ENCODE measurements around the gene PTPRA.
"Not testable (repeated sequence)": the region's sequence is repeated elsewhere in the genome, so short reads cannot be mapped to it uniquely, and the experiment has no call there.

The PTPRA gene

DNA sequence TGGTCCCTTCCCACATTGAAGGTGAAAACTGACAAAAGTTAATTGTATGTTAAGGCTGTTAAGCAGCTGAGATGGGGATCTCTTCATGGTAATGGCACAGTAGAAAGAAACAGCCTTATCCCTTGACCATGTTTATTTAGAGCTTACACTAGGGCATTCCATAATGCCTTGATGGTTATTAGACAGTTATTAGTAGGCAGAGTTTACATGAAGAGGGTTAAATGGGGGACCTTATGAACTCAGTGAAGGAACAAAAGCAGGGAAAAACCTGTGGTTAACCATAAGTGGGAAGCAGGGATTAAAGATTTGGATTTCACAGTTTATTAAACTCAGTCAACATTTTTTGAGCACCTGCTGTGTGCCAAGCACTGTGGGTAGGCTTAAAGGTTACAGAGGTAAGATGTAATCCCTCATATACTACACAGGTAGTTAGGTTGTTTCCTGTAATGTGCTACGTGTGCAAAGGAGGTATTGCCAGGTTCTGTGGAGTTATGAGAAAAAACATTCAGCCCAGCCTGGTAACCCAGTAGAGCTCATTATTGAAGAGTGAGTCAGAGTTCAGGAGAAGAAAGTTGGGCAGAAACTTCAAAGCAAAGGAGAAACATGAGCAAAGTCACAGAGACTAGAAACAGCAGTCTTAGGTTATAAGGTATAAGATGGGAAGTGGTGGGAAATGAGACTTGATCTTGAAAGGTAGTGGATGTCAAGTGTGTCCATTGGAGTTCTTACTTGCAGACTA is 137.9 kb downstream of the PTPRA start:
- DNase-seq, result no peak

- DNase-seq, result no peak
These were observed 138.5 kb downstream of the PTPRA start for GRCh38 chr20:3011752-3012151.

- DNase-seq, result no peak
These were observed 140.5 kb downstream of the PTPRA start for GRCh38 chr20:3013771-3014170.

DNA sequence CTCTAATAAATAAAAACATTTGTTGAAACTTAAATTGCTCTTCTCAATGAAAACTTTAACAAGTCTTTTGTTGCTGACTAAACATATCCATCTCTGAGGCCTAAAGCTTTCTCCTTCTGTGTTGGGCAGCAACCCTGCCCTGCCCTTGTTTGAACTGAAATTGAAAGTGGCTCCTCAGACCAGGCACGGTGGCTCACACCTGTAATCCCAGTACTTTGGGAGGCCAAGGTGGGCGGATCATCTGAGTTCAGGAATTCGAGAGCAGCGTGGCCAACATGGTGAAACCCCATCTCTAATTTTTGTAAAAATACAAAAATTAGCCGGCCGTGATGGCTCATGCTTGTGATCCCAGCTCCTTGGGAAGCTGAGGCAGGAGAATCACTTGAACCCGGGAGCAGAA is 140.9 kb downstream of the PTPRA start:
- no peak for DNase-seq

- no peak for DNase-seq
These were observed 141.4 kb downstream of the PTPRA start for GRCh38 chr20:3014662-3015061.

DNA sequence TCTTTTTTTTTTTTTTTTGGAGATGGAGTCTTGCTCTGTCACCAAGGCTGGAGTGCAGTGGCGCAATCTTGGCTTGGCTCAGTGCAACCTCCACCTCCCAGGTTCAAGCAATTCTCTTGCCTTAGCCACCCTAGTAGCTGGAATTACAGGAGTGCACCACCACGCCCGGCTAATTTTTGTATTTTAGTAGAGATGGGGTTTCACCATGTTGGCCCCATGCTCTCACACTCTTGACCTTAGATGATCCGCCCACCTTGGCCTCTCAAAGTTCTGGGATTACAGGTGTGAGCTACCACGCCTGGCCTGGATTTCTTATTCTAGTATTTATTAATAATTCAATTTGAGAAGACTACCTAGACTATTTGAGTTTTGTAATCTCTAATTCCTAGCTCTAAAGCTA is 142.0 kb downstream of the PTPRA start:
- not testable (repeated sequence) for DNase-seq

GRCh38 chr20:3021327-3021726 is 148.0 kb downstream of the PTPRA start:
- DNase-seq, result no peak

GRCh38 chr20:3021777-3022176 is 148.5 kb downstream of the PTPRA start:
- no peak for DNase-seq

- DNase-seq, result not testable (repeated sequence)
These were observed 149.5 kb downstream of the PTPRA start for GRCh38 chr20:3022559-3023490.

DNA sequence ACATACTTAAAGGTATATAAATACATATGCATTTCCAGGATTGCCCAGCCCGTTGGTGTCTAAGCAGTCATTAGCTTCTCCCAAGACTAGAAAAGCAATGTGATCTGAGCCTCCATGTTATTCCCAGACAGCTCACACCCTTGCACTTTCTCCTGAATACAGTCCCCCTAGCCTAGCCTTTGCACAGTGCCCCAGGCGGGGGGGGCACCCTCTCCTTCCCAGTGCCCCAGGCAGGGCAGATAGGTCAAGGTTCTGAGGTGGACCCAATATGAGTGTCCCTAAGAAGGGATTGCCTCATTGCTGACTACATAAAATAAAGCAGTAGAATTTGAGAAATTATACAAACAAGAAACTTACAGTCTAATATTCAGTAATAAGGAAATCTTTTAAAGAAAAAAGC is 154.7 kb downstream of the PTPRA start:
- DNase-seq, result no peak

DNA sequence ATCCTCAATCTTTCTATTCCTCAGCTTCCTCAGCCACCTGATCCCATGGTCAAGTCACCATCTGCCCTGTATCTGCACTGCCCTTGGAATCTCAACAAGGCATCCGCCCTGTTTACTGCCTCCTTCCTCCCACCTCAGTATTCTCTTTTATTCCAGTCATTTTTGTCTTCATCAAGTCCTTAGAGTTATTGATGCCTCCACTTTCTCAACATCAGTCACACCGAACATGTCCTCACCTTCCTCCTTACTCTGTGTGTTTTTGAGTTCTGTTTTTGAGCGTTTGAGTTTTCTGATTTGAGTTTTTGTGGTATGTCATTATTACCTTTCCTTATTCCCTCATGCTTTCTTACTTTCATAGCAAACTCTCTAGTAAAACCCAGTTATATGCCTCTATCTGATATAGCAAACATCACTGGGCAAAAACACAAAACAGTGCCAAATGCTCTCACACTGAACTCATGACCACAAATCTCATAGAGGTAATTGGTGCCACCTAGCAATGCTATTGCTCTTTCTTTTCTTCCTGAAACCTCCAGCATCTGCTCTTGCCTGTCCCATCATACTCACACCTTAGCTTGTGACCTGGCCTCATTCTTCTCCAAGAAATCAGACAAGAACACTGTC is 158.4 kb downstream of the PTPRA start:
- DNase-seq, result no peak

- no peak for DNase-seq
These were observed 159.3 kb downstream of the PTPRA start for GRCh38 chr20:3032624-3033023.

GRCh38 chr20:3037654-3038053 is 164.4 kb downstream of the PTPRA start:
- no peak for DNase-seq

DNA sequence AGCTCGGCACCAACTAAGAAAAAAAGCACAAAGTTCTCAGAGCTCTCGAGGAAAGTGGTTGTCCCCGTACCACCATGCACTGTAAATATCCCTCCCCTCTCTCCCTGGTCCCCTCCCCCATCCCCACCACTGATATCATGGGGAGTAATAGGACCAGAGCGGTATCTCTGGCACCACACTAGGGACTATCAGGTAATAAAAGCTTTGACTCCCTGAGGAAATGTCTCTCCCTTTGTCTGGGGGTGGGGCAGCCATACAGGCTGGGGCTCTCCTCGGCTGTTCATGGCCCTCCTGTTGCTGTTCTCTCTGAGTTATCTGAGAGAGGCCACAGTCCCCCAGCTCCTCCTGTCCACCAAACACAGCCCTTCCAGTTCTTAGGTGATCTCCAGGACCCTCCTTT is 165.2 kb downstream of the PTPRA start:
- DNase-seq, result no peak

GRCh38 chr20:3039426-3039825 is 166.1 kb downstream of the PTPRA start:
- no peak for DNase-seq

GRCh38 chr20:3040086-3040485 is 166.8 kb downstream of the PTPRA start:
- DNase-seq, result no peak

DNA sequence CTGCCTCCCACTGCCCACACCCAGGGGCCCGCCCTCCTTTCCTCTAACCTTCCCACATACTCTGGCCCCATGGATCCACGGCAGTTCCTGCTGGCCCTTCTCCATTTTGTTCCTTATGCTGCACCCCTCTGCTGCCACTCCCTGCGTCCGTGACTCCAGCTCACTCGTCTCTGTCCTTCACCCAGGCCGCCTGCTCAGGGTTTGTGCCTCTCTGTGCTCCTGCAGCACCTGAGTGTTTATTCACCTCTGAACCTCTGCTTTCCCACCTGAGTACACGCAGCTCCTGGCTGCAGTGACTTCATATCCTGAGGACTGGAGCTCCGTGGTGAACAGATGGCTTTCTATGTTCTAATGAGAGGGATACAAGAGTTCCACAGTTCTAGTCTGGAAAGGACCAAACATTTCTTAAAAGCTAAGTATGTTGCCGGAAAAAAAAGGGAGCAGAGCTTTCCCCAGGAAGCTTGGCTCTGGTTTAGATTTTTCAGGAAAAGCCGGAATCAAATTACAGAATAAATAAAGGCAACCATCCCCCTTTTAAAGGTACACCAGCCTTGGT is 168.7 kb downstream of the PTPRA start:
- DNase-seq, result no peak

DNA sequence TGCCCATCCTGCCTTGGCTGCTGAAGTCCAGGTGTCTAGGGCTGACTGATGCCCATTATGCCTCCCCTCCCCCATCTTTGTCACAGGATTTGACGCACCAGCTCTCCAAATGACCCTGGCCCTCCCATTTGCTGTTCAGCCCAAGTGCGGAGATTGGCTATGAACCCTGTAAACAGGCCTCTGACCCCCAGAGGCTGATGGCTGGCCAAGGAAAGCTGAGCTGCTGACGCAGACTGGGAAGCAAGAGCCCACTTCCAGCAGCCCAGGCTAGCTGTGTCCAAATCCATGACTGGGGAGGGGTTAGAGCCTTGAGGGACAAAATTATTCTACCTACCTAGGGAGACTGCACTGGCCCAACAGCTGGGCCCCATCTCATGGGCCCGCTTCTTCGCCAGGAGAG is 169.3 kb downstream of the PTPRA start:
- no peak for DNase-seq

DNA sequence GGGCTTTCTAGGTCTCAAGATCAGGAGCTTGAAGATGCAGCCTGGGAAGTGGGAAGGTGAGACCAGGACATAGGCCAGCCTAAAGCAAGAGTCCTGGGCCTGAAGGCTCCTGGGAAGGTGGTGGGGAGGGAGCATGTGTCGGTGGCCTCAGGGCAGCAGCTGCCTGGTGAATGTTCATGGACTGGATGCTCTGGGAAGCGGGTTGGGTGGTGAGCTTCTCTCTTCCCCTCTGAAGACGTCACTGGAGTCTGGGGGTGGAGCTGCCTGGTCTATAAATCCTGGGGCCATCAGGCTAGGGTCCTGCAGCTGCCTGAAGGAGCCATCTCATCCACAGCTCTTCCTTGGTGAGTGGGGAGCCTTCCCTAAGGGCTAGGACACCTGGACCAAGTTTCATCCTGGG is 170.0 kb downstream of the PTPRA start, which contains the start of gene GNRH2:
Gene GNRH2 (plus strand): TSS at position 301 of the 400 bp plus-strand sequence. CDS start 793 bp downstream, outside the sequence.
- DNase-seq, result no peak

GRCh38 chr20:3044336-3044965 is 171.2 kb downstream of the PTPRA start:
- DNase-seq, result no peak

- DNase-seq, result peak; percentile 73
These were observed 171.9 kb downstream of the PTPRA start for GRCh38 chr20:3045042-3045815.
